Nucleus accumbens (tissue), 56 donors: Measurements from ENCODE around the gene ABRACL.
A peak's percentile ranks its signal among the peaks of the same experiment; 100 is the strongest.
"Not testable (repeated sequence)": the region's sequence is repeated elsewhere in the genome, so short reads cannot be mapped to it uniquely, and the experiment has no call there.

ENCODE experiments used
- DNase-seq, 56 donors: peaks; one replicate each; lab custom pipeline; 2025; lab: John Stamatoyannopoulos, UW

ABRACL gene

GRCh38 chr6:139028658-139029469 lies at the start of gene ABRACL:
ABRACL (plus strand) TSS chr6:139028745; CDS start chr6:139034161, 5,416 bp downstream.
- peak in 44 of 56 donors; percentile 12 to 79 (median 47) for DNase-seq

GRCh38 chr6:138979365-138979764 lies 49.2 kb upstream of the ABRACL start:
- no peak for DNase-seq

- DNase-seq: no peak
Observed at GRCh38 chr6:138979813-138980668, 48.5 kb upstream of the ABRACL start.

GRCh38 chr6:138981416-138981815 lies 47.1 kb upstream of the ABRACL start:
- no peak for DNase-seq

- no peak for DNase-seq
Observed at GRCh38 chr6:138986578-138986977, 42.0 kb upstream of the ABRACL start.

GRCh38 chr6:138987080-138987642 lies 41.4 kb upstream of the ABRACL start:
- DNase-seq: peak in 19 of 56 donors; percentile 3 to 63 (median 34)

- peak in 55 of 56 donors; percentile 28 to 92 (median 80) for DNase-seq
Observed at GRCh38 chr6:138987643-138988468, 40.7 kb upstream of the ABRACL start, which contains the start of gene REPS1. REPS1 (minus strand) TSS chr6:138988253; CDS start chr6:138987682, 571 bp downstream.

GRCh38 chr6:138988469-138988834 lies 40.1 kb upstream of the ABRACL start:
- DNase-seq: peak in 1 of 56 donors; percentile 51

- no peak for DNase-seq
Observed at GRCh38 chr6:138989098-138989983, 39.2 kb upstream of the ABRACL start.

- no peak for DNase-seq
Observed at GRCh38 chr6:138991206-138991605, 37.3 kb upstream of the ABRACL start.

GRCh38 chr6:138992965-138993364 lies 35.6 kb upstream of the ABRACL start:
- DNase-seq: not testable (repeated sequence)

- not testable (repeated sequence) for DNase-seq
Observed at GRCh38 chr6:138993410-138993809, 35.1 kb upstream of the ABRACL start.

- no peak for DNase-seq
Observed at GRCh38 chr6:138996524-138996923, 32.0 kb upstream of the ABRACL start.

GRCh38 chr6:138997136-138997535 lies 31.4 kb upstream of the ABRACL start:
- no peak for DNase-seq

- no peak for DNase-seq
Observed at GRCh38 chr6:138999949-139000725, 28.4 kb upstream of the ABRACL start.

- no peak for DNase-seq
Observed at GRCh38 chr6:139003751-139004150, 24.8 kb upstream of the ABRACL start.

GRCh38 chr6:139006477-139006876 lies 22.1 kb upstream of the ABRACL start:
- DNase-seq: no peak

GRCh38 chr6:139007428-139007827 lies 21.1 kb upstream of the ABRACL start:
- DNase-seq: no peak
